Mesendoderm (in vitro differentiated cells): Measurements from ENCODE around the gene NEXMIF. TPM values are rescaled to one million over a fixed set of nuclear protein-coding genes. Genes with fewer than 3 reads are reported as not detected.
"Not testable (repeated sequence)": the region's sequence is repeated elsewhere in the genome, so short reads cannot be mapped to it uniquely, and the experiment has no call there.

Source experiments
- DNase-seq: peaks from one replicate; pipeline ENCODE4 v3.0.0; 2013
- H2AK5ac ChIP-seq: 2 replicates; pipeline ENCODE4 v1.6.1; 2013; ENCODE audit warnings: low read length, inconsistent platforms
- H2BK120ac ChIP-seq: 2 replicates; pipeline ENCODE4 v1.6.1; 2013; ENCODE audit warnings: low read depth, mild to moderate bottlenecking, low read length, moderate library complexity, mixed read lengths
- H2BK15ac ChIP-seq: replicated peaks from 2 replicates; pipeline ENCODE4 v1.6.1; 2013; ENCODE audit warnings: low read depth, mild to moderate bottlenecking, moderate library complexity
- H2BK5ac ChIP-seq: 2 replicates; pipeline ENCODE4 v1.6.1; 2013; ENCODE audit warnings: low read length, inconsistent platforms
- H3K18ac ChIP-seq: 2 replicates; pipeline ENCODE4 v1.6.1; 2013; ENCODE audit warnings: mild to moderate bottlenecking, low read length, mixed read lengths
- H3K23ac ChIP-seq: one replicate; pipeline ENCODE4 v1.6.1; 2013; ENCODE audit warnings: low read length
- H3K27ac ChIP-seq: 2 replicates; pipeline ENCODE4 v1.5.1; 2013; ENCODE audit warnings: low read depth, mild to moderate bottlenecking, inconsistent platforms, low read length, moderate library complexity
- H3K27me3 ChIP-seq: 2 replicates; pipeline ENCODE4 v1.6.1; 2013; ENCODE audit warnings: low read length, control low read depth, mild to moderate bottlenecking, inconsistent platforms; ENCODE audit not compliant: insufficient read depth, poor library complexity
- H3K36me3 ChIP-seq: 2 replicates; pipeline ENCODE4 v1.6.1; 2013; ENCODE audit warnings: low read length, inconsistent platforms; ENCODE audit not compliant: control insufficient read depth, insufficient read depth
- H3K4ac ChIP-seq: one replicate; pipeline ENCODE4 v1.6.1; 2013; ENCODE audit warnings: low read depth, mild to moderate bottlenecking, low read length, moderate library complexity
- H3K4me1 ChIP-seq: 2 replicates; pipeline ENCODE4 v1.6.1; 2013; ENCODE audit warnings: low read depth, low read length, inconsistent platforms; ENCODE audit not compliant: control insufficient read depth
- H3K4me2 ChIP-seq: 2 replicates; pipeline ENCODE4 v1.6.1; 2013; ENCODE audit warnings: low read length
- H3K4me3 ChIP-seq: 2 replicates; pipeline ENCODE4 v1.5.1; 2013; ENCODE audit warnings: mild to moderate bottlenecking, low read length
- H3K56ac ChIP-seq: one replicate; pipeline ENCODE4 v1.6.1; 2013; ENCODE audit warnings: low read length
- H3K79me1 ChIP-seq: 2 replicates; pipeline ENCODE4 v1.6.1; 2013; ENCODE audit warnings: low read length, inconsistent platforms
- H3K79me2 ChIP-seq: 2 replicates; pipeline ENCODE4 v1.6.1; 2013; ENCODE audit warnings: mild to moderate bottlenecking, low read length; ENCODE audit not compliant: control insufficient read depth, insufficient read depth
- H3K9ac ChIP-seq: 2 replicates; pipeline ENCODE4 v1.6.1; 2013; ENCODE audit warnings: low read length, inconsistent platforms
- H4K5ac ChIP-seq: one replicate; pipeline ENCODE4 v1.6.1; 2013; ENCODE audit warnings: low read length
- H4K8ac ChIP-seq: one replicate; pipeline ENCODE4 v1.6.1; 2013; ENCODE audit warnings: low read depth, mild to moderate bottlenecking, control low read depth, low read length, moderate library complexity
- WGBS: extraction: QIAGEN DNeasy Blood & Tissue Kit; methylation state at CpG from one replicate; pipeline ENCODE4 v1.1.7; 2013; ENCODE audit warnings: low lambda C conversion rate, missing lambda C conversion rate; ENCODE audit not compliant: insufficient coverage; ENCODE audit errors: extremely low coverage; 5-methylcytosine and 5-hydroxymethylcytosine counted together
- small RNA-seq: library from polyadenylated mRNA; stranded (forward); fragments of <200 nt; extraction: miRNeasy Mini kit (QIAGEN cat#:217004); gene quantifications from one replicate; pipeline ENCODE3, GENCODE V24; 2013; ENCODE audit not compliant: insufficient read depth

NEXMIF gene

DNA sequence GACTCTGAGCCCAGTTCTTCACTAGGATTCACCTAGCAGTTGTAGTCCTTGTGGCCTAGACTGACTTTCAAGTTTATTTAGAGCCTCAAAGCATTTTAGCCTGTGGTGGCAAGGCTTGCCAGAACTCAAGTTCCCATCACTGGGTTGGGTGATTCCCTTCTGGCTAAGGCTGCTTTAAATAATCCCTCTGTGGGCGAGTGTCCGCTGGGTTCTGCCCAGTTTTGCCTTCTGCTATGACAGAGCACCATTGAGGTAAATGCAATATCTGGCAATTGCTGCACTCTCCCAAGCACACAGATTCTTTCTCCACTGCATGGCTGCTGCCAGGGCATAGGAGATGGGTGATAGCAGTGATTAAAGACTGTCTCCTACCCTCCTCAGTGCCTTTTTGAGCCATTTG, 220.0 kb downstream of the NEXMIF start:
- DNase-seq, result no peak
- no CpG with 5 or more reads among the region's 2 CpGs for WGBS
- no peaks in the 10 kb centered on the region for H3K4me1 ChIP-seq

DNA sequence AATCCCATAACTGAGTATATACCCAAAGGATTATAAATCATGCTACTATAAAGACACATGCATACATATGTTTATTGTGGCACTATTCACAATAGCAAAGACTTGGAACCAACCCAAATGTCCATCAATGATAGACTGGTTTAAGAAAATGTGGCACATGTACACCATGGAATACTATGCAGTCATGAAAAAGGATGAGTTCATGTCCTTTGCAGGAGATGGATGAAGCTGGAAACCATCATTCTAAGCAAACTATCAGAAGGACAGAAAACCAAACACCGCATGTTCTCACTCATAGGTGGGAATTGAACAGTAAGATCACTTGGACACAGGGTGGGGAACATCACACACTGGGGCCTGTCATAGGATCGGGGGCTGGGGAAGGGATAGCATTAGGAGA, 223.9 kb downstream of the NEXMIF start:
- H3K23ac ChIP-seq, H4K8ac ChIP-seq, H3K36me3 ChIP-seq, H2BK120ac ChIP-seq, H3K4me2 ChIP-seq, H3K4me3 ChIP-seq, H2BK5ac ChIP-seq, H2AK5ac ChIP-seq, H3K27me3 ChIP-seq, H4K5ac ChIP-seq, H3K4me1 ChIP-seq, H2BK15ac ChIP-seq, H3K18ac ChIP-seq, H3K27ac ChIP-seq, H3K79me2 ChIP-seq, H3K79me1 ChIP-seq, H3K56ac ChIP-seq, DNase-seq, H3K4ac ChIP-seq, H3K9ac ChIP-seq: not testable (repeated sequence)
- no CpG with 5 or more reads among the region's 2 CpGs for WGBS

More for the DNA sequence above, 220.0 kb downstream of the NEXMIF start:
- Histone ChIP-seq H3K4me3 (no peak overlapping the region), H3K79me2 (no peaks in the 10 kb centered on the region), H2BK120ac (no peak overlapping the region), H3K23ac (no peak overlapping the region), H4K8ac (no peak overlapping the region), H4K5ac (no peak overlapping the region), H3K27me3 (no peaks in the 10 kb centered on the region), H2AK5ac (no peak overlapping the region), H2BK15ac (no peak overlapping the region), H2BK5ac (no peak overlapping the region), H3K36me3 (no peaks in the 10 kb centered on the region), H3K27ac (no peak overlapping the region), H3K56ac (no peak overlapping the region), H3K79me1 (no peaks in the 10 kb centered on the region), H3K9ac (no peak overlapping the region), H3K4ac (no peak overlapping the region), H3K4me2 (no peak overlapping the region), H3K18ac (no peak overlapping the region)

DNA sequence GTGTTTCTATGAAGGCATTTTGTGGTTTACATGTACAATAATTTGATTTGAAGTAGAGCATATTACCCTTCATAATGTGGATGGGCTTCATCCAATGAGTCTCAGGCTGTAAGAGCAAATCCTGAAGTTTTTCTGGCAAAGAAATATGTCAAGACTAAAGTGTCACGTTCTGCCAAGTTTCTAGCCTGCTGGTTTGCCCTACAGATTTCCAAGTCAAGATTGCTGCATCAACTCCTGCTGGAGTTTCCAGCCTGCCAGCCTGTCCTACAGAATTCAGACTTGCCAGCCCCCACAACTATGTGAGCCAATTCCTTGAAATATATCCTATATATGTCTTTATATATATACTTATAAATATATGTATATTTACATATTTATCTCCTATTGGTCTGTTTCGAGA, 240.8 kb downstream of the NEXMIF start:
- Histone ChIP-seq H3K23ac (no peak overlapping the region), H3K27ac (no peak overlapping the region)
- no CpG with 5 or more reads among the region's 2 CpGs for WGBS

More for the DNA sequence above, 240.8 kb downstream of the NEXMIF start:
- no peak overlapping the region for H3K18ac ChIP-seq
- no peak for DNase-seq
- no peak overlapping the region for H3K4me3 ChIP-seq
- H3K79me1 ChIP-seq, result no peaks in the 10 kb centered on the region
- no peaks in the 10 kb centered on the region for H3K36me3 ChIP-seq
- no peaks in the 10 kb centered on the region for H3K4me1 ChIP-seq
- no peak overlapping the region for H3K9ac ChIP-seq
- H2BK5ac ChIP-seq, result no peak overlapping the region
- H3K27me3 ChIP-seq, result no peaks in the 10 kb centered on the region
- no peak overlapping the region for H2BK15ac ChIP-seq
- no peak overlapping the region for H3K4me2 ChIP-seq
- no peaks in the 10 kb centered on the region for H3K79me2 ChIP-seq
- no peak overlapping the region for H3K4ac ChIP-seq
- H2BK120ac ChIP-seq, result no peak overlapping the region
- H4K5ac ChIP-seq, result no peak overlapping the region
- H2AK5ac ChIP-seq, result no peak overlapping the region
- H4K8ac ChIP-seq, result no peak overlapping the region
- no peak overlapping the region for H3K56ac ChIP-seq

Small RNAs within 50 kb of the gene (small RNA-seq; reads per million reads assigned to genes)
- not detected for gene AL139395.1
